IPS-20b (cell line): ENCODE data around the gene SLC17A2.

Experiments
- H3K27ac ChIP-seq: one replicate; pipeline ENCODE4 v1.5.1; 2013; ENCODE audit warnings: low read length
- H3K27me3 ChIP-seq: 2 replicates; pipeline ENCODE4 v1.6.1; 2013; ENCODE audit warnings: mild to moderate bottlenecking, low read length, inconsistent platforms; ENCODE audit not compliant: insufficient read depth
- H3K36me3 ChIP-seq: 2 replicates; pipeline ENCODE4 v1.6.1; 2013; ENCODE audit warnings: low read depth, mild to moderate bottlenecking, inconsistent platforms, low read length, moderate library complexity; ENCODE audit not compliant: insufficient read depth
- H3K4me1 ChIP-seq: 2 replicates; pipeline ENCODE4 v1.6.1; 2013; ENCODE audit warnings: mild to moderate bottlenecking, control low read depth, inconsistent platforms, low read length, moderate library complexity; ENCODE audit not compliant: insufficient read depth
- H3K4me3 ChIP-seq: 2 replicates; pipeline ENCODE4 v1.5.1; 2013; ENCODE audit warnings: mild to moderate bottlenecking, low read length, inconsistent platforms
- H3K9ac ChIP-seq: 2 replicates; pipeline ENCODE4 v1.6.1; 2013; ENCODE audit warnings: low read depth, mild to moderate bottlenecking, inconsistent platforms, low read length, moderate library complexity
- H3K9me3 ChIP-seq: 2 replicates; pipeline ENCODE4 v1.6.1; 2013; ENCODE audit warnings: mild to moderate bottlenecking, low read depth, low read length, inconsistent platforms; ENCODE audit not compliant: insufficient read depth

Gene SLC17A2

DNA sequence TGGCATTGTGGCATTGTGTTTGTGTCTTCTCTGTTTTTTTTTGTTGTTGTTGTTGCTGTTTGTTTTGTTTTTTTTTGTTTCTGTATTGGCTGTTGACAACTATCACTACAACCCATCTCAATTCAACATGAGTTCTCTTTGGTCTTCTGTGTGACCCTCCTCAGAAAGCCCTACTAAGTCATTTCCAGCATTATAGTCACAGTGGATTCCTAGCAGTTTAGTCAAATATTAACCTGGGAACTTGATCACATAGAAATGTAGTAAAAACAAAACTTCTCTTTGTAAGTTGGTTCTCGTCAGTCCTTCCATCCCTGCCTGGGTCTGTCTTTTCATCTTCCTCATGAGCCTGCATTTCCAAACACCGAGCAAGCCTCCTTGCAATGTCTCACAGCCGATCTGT is 16.8 kb downstream of the SLC17A2 start:
- Histone ChIP-seq H3K4me3 (no peak overlapping the region), H3K27ac (no peak overlapping the region), H3K9ac (no peak overlapping the region), H3K9me3 (no peaks in the 10 kb centered on the region), H3K36me3 (no peaks in the 10 kb centered on the region), H3K27me3 (no peaks in the 10 kb centered on the region), H3K4me1 (no peaks in the 10 kb centered on the region)

GRCh38 chr6:25911351-25911750 is 19.1 kb downstream of the SLC17A2 start:
- H3K36me3 ChIP-seq = no peaks in the 10 kb centered on the region
- H3K4me1 ChIP-seq = no peaks in the 10 kb centered on the region
- H3K27ac ChIP-seq = no peak overlapping the region
- no peaks in the 10 kb centered on the region for H3K27me3 ChIP-seq
- no peaks in the 10 kb centered on the region for H3K9me3 ChIP-seq
- H3K4me3 ChIP-seq = no peak overlapping the region
- H3K9ac ChIP-seq = no peak overlapping the region

DNA sequence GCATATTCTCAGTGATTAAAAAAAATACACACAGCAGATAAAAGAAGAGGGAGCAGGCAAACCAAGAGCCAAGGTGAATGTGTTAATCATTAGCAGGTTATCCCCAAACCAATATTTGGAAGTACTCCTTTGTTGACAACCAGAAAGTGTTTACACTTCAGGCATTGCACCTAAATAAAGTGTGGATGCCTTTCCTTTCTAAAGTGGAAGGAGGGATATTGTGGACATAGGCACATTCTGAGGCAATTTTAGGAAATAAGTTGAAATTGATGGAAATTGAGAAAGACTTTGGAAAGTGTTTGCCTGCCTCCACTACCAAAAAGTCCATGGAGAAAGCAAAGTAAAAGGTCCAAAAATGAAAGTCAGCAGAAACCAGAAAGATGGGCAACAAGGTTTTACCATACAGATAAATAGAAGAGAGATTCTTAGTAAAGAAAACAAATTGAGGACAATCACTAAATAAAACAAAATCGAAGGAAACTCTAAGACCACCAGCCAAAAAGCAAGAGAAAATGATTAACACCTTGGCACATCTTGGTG is 22.9 kb downstream of the SLC17A2 start:
- no peaks in the 10 kb centered on the region for H3K36me3 ChIP-seq
- no peak overlapping the region for H3K9ac ChIP-seq
- no peaks in the 10 kb centered on the region for H3K9me3 ChIP-seq
- H3K27me3 ChIP-seq = no peaks in the 10 kb centered on the region
- H3K4me1 ChIP-seq = no peaks in the 10 kb centered on the region
- no peak overlapping the region for H3K4me3 ChIP-seq
- H3K27ac ChIP-seq = no peak overlapping the region

- no peak overlapping the region for H3K4me3 ChIP-seq
- no peaks in the 10 kb centered on the region for H3K36me3 ChIP-seq
- no peaks in the 10 kb centered on the region for H3K27me3 ChIP-seq
- H3K4me1 ChIP-seq = peaks cover 12% of the 10 kb centered on the region
- H3K27ac ChIP-seq = no peak overlapping the region
- H3K9me3 ChIP-seq = no peaks in the 10 kb centered on the region
- no peak overlapping the region for H3K9ac ChIP-seq
Observed at GRCh38 chr6:25903467-25904099, 26.9 kb downstream of the SLC17A2 start.

DNA sequence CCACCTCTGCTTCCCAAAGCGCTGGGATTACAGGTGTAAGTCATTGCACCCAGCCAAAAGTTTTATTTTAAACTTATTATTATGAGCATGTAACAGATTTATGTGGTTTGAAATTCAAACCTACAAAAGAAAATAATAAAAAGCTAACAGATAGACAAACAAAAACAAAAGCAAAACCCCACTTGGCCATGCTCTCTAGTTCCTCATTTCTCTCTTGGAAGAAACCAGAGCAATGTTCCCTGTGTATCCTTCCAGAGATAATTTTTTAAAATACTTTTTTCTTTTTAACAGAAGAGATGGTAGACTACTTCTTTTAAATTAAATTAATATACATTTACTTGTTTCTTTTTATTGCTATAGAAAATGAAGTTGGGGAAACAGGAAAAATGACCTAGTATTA is 28.4 kb downstream of the SLC17A2 start:
- Histone ChIP-seq H3K9me3 (no peaks in the 10 kb centered on the region), H3K27me3 (no peaks in the 10 kb centered on the region), H3K27ac (no peak overlapping the region), H3K4me3 (no peak overlapping the region), H3K4me1 (peaks cover 18% of the 10 kb centered on the region), H3K36me3 (no peaks in the 10 kb centered on the region), H3K9ac (no peak overlapping the region)

DNA sequence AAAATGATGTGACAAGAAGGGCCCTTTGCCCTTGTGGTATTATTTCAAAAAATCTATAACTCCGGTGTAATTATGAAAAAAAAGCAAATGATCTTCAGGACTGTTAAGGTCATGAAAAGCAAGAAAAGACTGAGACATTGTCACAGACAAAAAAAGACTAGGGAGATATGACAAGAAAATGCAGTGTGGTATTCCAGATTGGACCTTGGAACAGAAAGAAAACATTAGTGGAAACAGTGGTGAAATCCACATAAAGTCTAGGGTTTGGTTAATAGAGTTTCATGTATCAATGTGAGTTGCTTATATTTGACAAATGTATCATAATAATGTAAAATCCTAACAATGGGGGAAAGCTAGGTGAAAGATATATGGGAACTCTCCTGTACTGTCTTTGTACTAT is 29.6 kb downstream of the SLC17A2 start:
- Histone ChIP-seq H3K4me3 (no peak overlapping the region), H3K36me3 (no peaks in the 10 kb centered on the region), H3K9me3 (no peaks in the 10 kb centered on the region), H3K4me1 (peaks cover 18% of the 10 kb centered on the region), H3K27me3 (no peaks in the 10 kb centered on the region), H3K27ac (no peak overlapping the region), H3K9ac (no peak overlapping the region)

GRCh38 chr6:25899580-25900408 is 30.7 kb downstream of the SLC17A2 start:
- Histone ChIP-seq H3K27me3 (no peaks in the 10 kb centered on the region), H3K27ac (no peak overlapping the region), H3K4me1 (peaks cover 18% of the 10 kb centered on the region), H3K36me3 (no peaks in the 10 kb centered on the region), H3K9me3 (no peaks in the 10 kb centered on the region), H3K4me3 (peak overlapping the region; percentile 29), H3K9ac (no peak overlapping the region; the same call in 1 of the 2 replicates)

DNA sequence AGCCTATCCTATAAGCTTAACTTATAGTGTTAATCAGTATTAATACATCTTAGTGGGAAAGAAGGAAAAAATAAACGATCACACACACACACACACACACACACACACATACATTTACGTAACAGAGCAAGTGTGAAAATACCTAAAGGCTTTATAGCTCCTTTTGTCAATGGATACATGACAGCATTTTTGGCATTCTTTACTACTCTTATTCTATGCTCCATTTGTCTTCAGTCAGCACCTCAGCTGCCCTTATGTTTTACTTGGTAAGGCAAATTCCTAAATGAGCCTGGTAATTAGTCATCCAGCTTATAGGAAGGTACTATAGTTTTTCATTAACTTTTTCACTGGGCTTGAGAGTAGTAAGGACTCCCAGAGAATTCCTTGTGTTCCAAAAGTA is 31.4 kb downstream of the SLC17A2 start:
- Histone ChIP-seq H3K9ac (no peak overlapping the region; the same call in 1 of the 2 replicates), H3K4me3 (peak overlapping the region; percentile 29), H3K36me3 (no peaks in the 10 kb centered on the region), H3K4me1 (peaks cover 18% of the 10 kb centered on the region), H3K27ac (no peak overlapping the region), H3K27me3 (no peaks in the 10 kb centered on the region), H3K9me3 (no peaks in the 10 kb centered on the region)

DNA sequence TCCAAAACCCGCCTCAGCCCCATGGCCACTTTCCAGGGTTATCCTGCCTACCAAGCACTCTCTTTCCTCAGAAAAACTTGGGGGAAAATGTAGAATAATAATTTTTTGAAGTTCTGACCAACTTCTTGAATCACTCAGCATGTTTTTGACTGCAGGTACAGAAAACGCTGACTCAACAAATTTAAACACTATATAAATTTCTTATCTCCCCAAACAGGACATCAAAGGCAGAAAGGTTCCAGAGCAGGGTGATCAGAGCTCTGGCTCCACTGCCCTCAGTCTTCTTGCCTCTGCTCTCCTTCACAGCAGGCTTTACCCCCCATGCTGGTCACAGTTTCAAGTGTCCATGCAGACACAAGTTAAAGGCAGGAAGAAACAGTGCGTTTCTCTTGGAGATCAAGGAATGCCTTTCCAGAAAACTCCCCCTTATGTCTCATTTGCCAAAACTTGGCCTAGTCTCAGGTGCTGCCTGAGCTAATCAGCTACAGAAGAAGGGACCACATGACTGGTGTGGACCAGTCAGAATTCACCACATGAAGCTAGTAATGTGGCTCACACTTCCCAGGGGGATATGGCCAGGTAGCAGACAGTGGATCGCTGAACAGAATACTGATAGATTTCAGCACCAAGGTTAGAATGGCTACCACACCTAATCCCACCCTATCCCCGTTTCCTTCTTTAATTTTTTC is 32.1 kb downstream of the SLC17A2 start:
- Histone ChIP-seq H3K9ac (no peak overlapping the region), H3K27me3 (no peaks in the 10 kb centered on the region), H3K9me3 (no peaks in the 10 kb centered on the region), H3K4me3 (no peak overlapping the region), H3K27ac (peak overlapping the region; percentile 11), H3K4me1 (peaks cover 18% of the 10 kb centered on the region), H3K36me3 (no peaks in the 10 kb centered on the region)

DNA sequence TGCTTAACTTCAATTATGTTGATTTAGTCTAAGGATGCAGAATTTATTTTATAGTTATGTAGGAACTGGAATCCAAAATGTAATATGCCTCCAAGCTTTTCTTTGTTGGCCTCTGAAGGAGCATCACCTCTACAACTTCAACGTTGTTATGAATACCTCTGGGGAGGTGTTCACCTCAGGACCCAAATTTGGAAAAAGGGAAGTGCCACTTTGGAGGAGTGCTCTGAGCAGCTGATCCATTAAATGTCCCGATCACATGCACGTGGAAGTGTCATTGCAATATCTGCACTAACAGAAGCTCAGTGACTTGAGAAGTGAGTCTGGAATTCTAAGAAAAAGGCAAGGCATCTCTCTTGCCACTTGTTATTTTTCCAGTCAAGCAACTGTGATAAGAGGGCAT is 34.2 kb downstream of the SLC17A2 start:
- no peak overlapping the region for H3K9ac ChIP-seq
- H3K9me3 ChIP-seq = no peaks in the 10 kb centered on the region
- H3K4me3 ChIP-seq = no peak overlapping the region
- H3K27me3 ChIP-seq = no peaks in the 10 kb centered on the region
- no peaks in the 10 kb centered on the region for H3K36me3 ChIP-seq
- H3K4me1 ChIP-seq = peaks cover 18% of the 10 kb centered on the region
- H3K27ac ChIP-seq = no peak overlapping the region

GRCh38 chr6:25895771-25896170 is 34.7 kb downstream of the SLC17A2 start:
- H3K4me3 ChIP-seq = no peak overlapping the region
- no peaks in the 10 kb centered on the region for H3K36me3 ChIP-seq

More at GRCh38 chr6:25895771-25896170, 34.7 kb downstream of the SLC17A2 start:
- Histone ChIP-seq H3K4me1 (peaks cover 18% of the 10 kb centered on the region), H3K9ac (no peak overlapping the region), H3K27ac (no peak overlapping the region), H3K9me3 (no peaks in the 10 kb centered on the region), H3K27me3 (no peaks in the 10 kb centered on the region)
